Neural progenitor cell (in vitro differentiated cells): ENCODE results near the gene MPZL1. TPM values are rescaled to one million over a fixed set of nuclear protein-coding genes. Genes with fewer than 3 reads are reported as not detected.

Experiments
- DNase-seq: peaks from one replicate; pipeline ENCODE4 v3.0.0-alpha.2; 2016; ENCODE audit warnings: low spot score
- H2AFZ ChIP-seq: fragments of 200-600 bp; sonication (generic); replicated peaks from 2 replicates; pipeline ENCODE4 v1.6.1; 2016; ENCODE audit warnings: antibody characterized with exemption
- H3F3A ChIP-seq: fragments of 200-600 bp; sonication (generic); 2 replicates; pipeline ENCODE4 v1.6.1; 2016; ENCODE audit warnings: antibody characterized with exemption, low read depth
- H3K27ac ChIP-seq: fragments of 200-600 bp; sonication (generic); 2 replicates; pipeline ENCODE4 v1.5.1; 2016; ENCODE audit warnings: mild to moderate bottlenecking
- H3K27me3 ChIP-seq: fragments of 200-600 bp; sonication (generic); 2 replicates; pipeline ENCODE4 v1.6.1; 2016; ENCODE audit warnings: mild to moderate bottlenecking, moderate library complexity
- H3K36me3 ChIP-seq: fragments of 200-600 bp; sonication (generic); 2 replicates; pipeline ENCODE4 v1.5.1; 2016
- H3K4me1 ChIP-seq: fragments of 200-600 bp; sonication (generic); 2 replicates; pipeline ENCODE4 v1.6.1; 2016; ENCODE audit warnings: mixed run types
- H3K4me2 ChIP-seq: fragments of 200-600 bp; sonication (generic); 2 replicates; pipeline ENCODE4 v1.6.1; 2016
- H3K4me3 ChIP-seq: fragments of 200-600 bp; sonication (generic); 2 replicates; pipeline ENCODE4 v1.5.1; 2016
- H3K79me2 ChIP-seq: fragments of 200-600 bp; sonication (generic); 2 replicates; pipeline ENCODE4 v1.6.1; 2016; ENCODE audit warnings: low read depth
- H3K9ac ChIP-seq: fragments of 200-600 bp; sonication (generic); 2 replicates; pipeline ENCODE4 v1.6.1; 2016
- H3K9me3 ChIP-seq: fragments of 200-600 bp; sonication (generic); 2 replicates; pipeline ENCODE4 v1.5.1; 2016; ENCODE audit warnings: low read depth
- H4K20me1 ChIP-seq: fragments of 200-600 bp; sonication (generic); 2 replicates; pipeline ENCODE4 v1.6.1; 2016; ENCODE audit warnings: low read depth
- H3K27ac Mint-ChIP-seq: 3 replicates; pipeline ENCODE4 v1.8.0; 2021; ENCODE audit warnings: mixed read lengths
- H3K27me3 Mint-ChIP-seq: 2 replicates; pipeline ENCODE4 v1.8.0; 2022; ENCODE audit warnings: low read depth, mild to moderate bottlenecking, inconsistent platforms, moderate library complexity, mixed read lengths; ENCODE audit not compliant: insufficient read depth
- H3K36me3 Mint-ChIP-seq: 3 replicates; pipeline ENCODE4 v1.8.0; 2021; ENCODE audit warnings: mixed read lengths
- H3K4me1 Mint-ChIP-seq: 3 replicates; pipeline ENCODE4 v1.8.0; 2021; ENCODE audit warnings: mixed read lengths
- H3K4me3 Mint-ChIP-seq: 3 replicates; pipeline ENCODE4 v1.8.0; 2021; ENCODE audit warnings: mild to moderate bottlenecking, moderate library complexity, mixed read lengths
- H3K9me3 Mint-ChIP-seq: 3 replicates; pipeline ENCODE4 v1.8.0; 2020; ENCODE audit warnings: mixed read lengths
- CTCF ChIP-seq: fragments of 200-600 bp; sonication (generic); IDR thresholded peaks from 2 replicates; pipeline ENCODE4 v1.5.1; 2017; ENCODE audit warnings: antibody characterized with exemption, mild to moderate bottlenecking
- EZH2 ChIP-seq: fragments of 200-600 bp; sonication (generic); IDR thresholded peaks from 2 replicates; pipeline ENCODE4 v1.6.1; 2017; ENCODE audit warnings: antibody characterized with exemption, mild to moderate bottlenecking, moderate library complexity
- EZH2phosphoT487 ChIP-seq: fragments of 200-600 bp; sonication (generic); IDR thresholded peaks from 2 replicates; pipeline ENCODE4 v1.6.1; 2017; ENCODE audit warnings: antibody characterized with exemption
- total RNA-seq: library from RNA; depleted of rRNA; stranded (reverse); fragments of >200 nt; gene quantifications from 2 replicates; pipeline ENCODE4 v1.2.3, GENCODE V29; 2015; ENCODE audit warnings: low replicate concordance

The MPZL1 gene
- total RNA-seq, 1 donor from 2014 or later, result 125 TPM

GRCh38 chr1:167800251-167800650 lies 78.5 kb downstream of the MPZL1 start:
- TF ChIP-seq EZH2phosphoT487 (no peak), EZH2 (no peak), CTCF (no peak)
- Histone ChIP-seq H3K9me3 (no peaks in the 10 kb centered on the region), H4K20me1 (peaks cover 7% of the 10 kb centered on the region), H3F3A (peaks cover 32% of the 10 kb centered on the region), H3K36me3 (no peaks in the 10 kb centered on the region), H2AFZ (no peak overlapping the region), H3K4me1 (peaks cover 22% of the 10 kb centered on the region), H3K27me3 (no peaks in the 10 kb centered on the region), H3K27ac (no peak overlapping the region), H3K4me2 (no peak overlapping the region), H3K79me2 (no peaks in the 10 kb centered on the region), H3K9ac (no peak overlapping the region), H3K4me3 (no peak overlapping the region)
- H3K27me3 Mint-ChIP-seq, result no peaks in the 10 kb centered on the region
- peaks cover 14% of the 10 kb centered on the region for H3K36me3 Mint-ChIP-seq
- H3K27ac Mint-ChIP-seq, result no peak overlapping the region
- H3K4me1 Mint-ChIP-seq, result peaks cover 4% of the 10 kb centered on the region
- peaks cover 21% of the 10 kb centered on the region for H3K9me3 Mint-ChIP-seq
- no peak overlapping the region for H3K4me3 Mint-ChIP-seq
- DNase-seq, result no peak

- Histone ChIP-seq H3K27me3 (no peaks in the 10 kb centered on the region), H3F3A (peaks cover 13% of the 10 kb centered on the region), H3K9me3 (no peaks in the 10 kb centered on the region), H3K4me3 (no peak overlapping the region), H2AFZ (no peak overlapping the region), H3K79me2 (no peaks in the 10 kb centered on the region), H3K36me3 (no peaks in the 10 kb centered on the region), H3K4me2 (no peak overlapping the region), H3K9ac (no peak overlapping the region), H3K27ac (no peak overlapping the region), H3K4me1 (peaks cover 10% of the 10 kb centered on the region), H4K20me1 (no peaks in the 10 kb centered on the region)
- Mint-ChIP-seq H3K27me3 (no peaks in the 10 kb centered on the region), H3K4me1 (peaks cover 1% of the 10 kb centered on the region), H3K9me3 (peaks cover 27% of the 10 kb centered on the region), H3K4me3 (no peak overlapping the region), H3K27ac (no peak overlapping the region), H3K36me3 (peaks cover 13% of the 10 kb centered on the region)
- no peak for DNase-seq
- TF ChIP-seq EZH2phosphoT487 (no peak), EZH2 (no peak), CTCF (no peak)
Observed at GRCh38 chr1:167802235-167802634, 80.5 kb downstream of the MPZL1 start.

- TF ChIP-seq EZH2phosphoT487 (no peak), CTCF (peak; percentile 92), EZH2 (no peak)
- Histone ChIP-seq H3K79me2 (no peaks in the 10 kb centered on the region), H3K36me3 (no peaks in the 10 kb centered on the region), H3K27ac (no peak overlapping the region), H3K27me3 (no peaks in the 10 kb centered on the region), H4K20me1 (no peaks in the 10 kb centered on the region), H3K4me2 (no peak overlapping the region), H3K9ac (no peak overlapping the region), H3K9me3 (no peaks in the 10 kb centered on the region), H3K4me3 (no peak overlapping the region), H3K4me1 (peaks cover 9% of the 10 kb centered on the region), H3F3A (peaks cover 6% of the 10 kb centered on the region), H2AFZ (no peak overlapping the region)
- peak; percentile 91 for DNase-seq
- Mint-ChIP-seq H3K4me1 (no peaks in the 10 kb centered on the region), H3K9me3 (peaks cover 27% of the 10 kb centered on the region), H3K27ac (no peak overlapping the region), H3K4me3 (no peak overlapping the region), H3K27me3 (no peaks in the 10 kb centered on the region), H3K36me3 (peaks cover 11% of the 10 kb centered on the region)
Observed at GRCh38 chr1:167803358-167804207, 81.8 kb downstream of the MPZL1 start.
